Stomach smooth muscle (tissue), 2 donors: ENCODE results near the gene CADPS.
"Not testable (repeated sequence)": the region's sequence is repeated elsewhere in the genome, so short reads cannot be mapped to it uniquely, and the experiment has no call there.

Experiments used
- H3K27ac ChIP-seq: one replicate; pipeline ENCODE4 v1.7.0; 2013; ENCODE audit warnings: mild to moderate bottlenecking, low read length, inconsistent platforms
- H3K27me3 ChIP-seq, 2 donors: one replicate each; pipeline ENCODE4 v1.7.0; 2013; ENCODE audit warnings: low read length in 2 of 2; ENCODE audit not compliant: insufficient read depth in 2 of 2, control insufficient read depth in 1 of 2
- H3K36me3 ChIP-seq, 2 donors: one replicate each; pipeline ENCODE4 v1.7.0; 2013; ENCODE audit warnings: low read length in 2 of 2; ENCODE audit not compliant: control insufficient read depth in 2 of 2, insufficient read depth in 2 of 2
- H3K4me1 ChIP-seq: one replicate; pipeline ENCODE4 v1.7.0; 2013; ENCODE audit warnings: low read length; ENCODE audit not compliant: control insufficient read depth, insufficient read depth
- H3K4me3 ChIP-seq, 2 donors: one replicate each; pipeline ENCODE4 v1.7.0; 2013; ENCODE audit warnings: low read length in 2 of 2
- H3K9ac ChIP-seq, 2 donors: one replicate each; pipeline ENCODE4 v1.7.0; 2013; ENCODE audit warnings: low read length in 2 of 2, mild to moderate bottlenecking in 1 of 2
- H3K9me3 ChIP-seq, 2 donors: one replicate each; pipeline ENCODE4 v1.7.0; 2013; ENCODE audit warnings: low read length in 2 of 2; ENCODE audit not compliant: control insufficient read depth in 2 of 2
- donor health status: healthy.
- donor health status: Pancreatic carcinoma.

CADPS gene

GRCh38 chr3:62580485-62580884, 294.7 kb downstream of the CADPS start:
- H3K9ac ChIP-seq, H3K27me3 ChIP-seq, H3K9me3 ChIP-seq, H3K36me3 ChIP-seq, H3K4me1 ChIP-seq, H3K27ac ChIP-seq, H3K4me3 ChIP-seq: not testable (repeated sequence)

GRCh38 chr3:62577153-62577552, 298.1 kb downstream of the CADPS start:
- Histone ChIP-seq H3K36me3 (no peaks in the 10 kb centered on the region), H3K4me1 (no peaks in the 10 kb centered on the region), H3K27me3 (peaks cover 0 to 2% of the 10 kb centered on the region in 2 donors), H3K9me3 (peaks cover 0 to 4% of the 10 kb centered on the region in 2 donors), H3K4me3 (no peak overlapping the region), H3K27ac (no peak overlapping the region), H3K9ac (no peak overlapping the region)

GRCh38 chr3:62574266-62574898, 300.8 kb downstream of the CADPS start:
- Histone ChIP-seq H3K4me3 (no peak overlapping the region), H3K36me3 (no peaks in the 10 kb centered on the region), H3K4me1 (no peaks in the 10 kb centered on the region), H3K27me3 (peaks cover 0 to 2% of the 10 kb centered on the region in 2 donors), H3K9me3 (peaks cover 0 to under 1% of the 10 kb centered on the region in 2 donors), H3K27ac (no peak overlapping the region), H3K9ac (no peak overlapping the region)

GRCh38 chr3:62571916-62572315, 303.3 kb downstream of the CADPS start:
- Histone ChIP-seq H3K27ac (no peak overlapping the region), H3K9me3 (no peaks in the 10 kb centered on the region), H3K9ac (no peak overlapping the region), H3K36me3 (no peaks in the 10 kb centered on the region), H3K4me1 (no peaks in the 10 kb centered on the region), H3K4me3 (no peak overlapping the region), H3K27me3 (peaks cover 2 to 3% of the 10 kb centered on the region in 2 donors)

GRCh38 chr3:62570888-62571287, 304.3 kb downstream of the CADPS start:
- no peaks in the 10 kb centered on the region for H3K36me3 ChIP-seq
- no peak overlapping the region for H3K9ac ChIP-seq
- H3K4me3 ChIP-seq: no peak overlapping the region
- no peak overlapping the region for H3K27ac ChIP-seq
- peaks cover 0 to 3% of the 10 kb centered on the region in 2 donors for H3K27me3 ChIP-seq
- no peaks in the 10 kb centered on the region for H3K4me1 ChIP-seq
- no peaks in the 10 kb centered on the region for H3K9me3 ChIP-seq

GRCh38 chr3:62569609-62570008, 305.6 kb downstream of the CADPS start:
- Histone ChIP-seq H3K27ac (no peak overlapping the region), H3K4me1 (no peaks in the 10 kb centered on the region), H3K36me3 (no peaks in the 10 kb centered on the region), H3K4me3 (no peak overlapping the region), H3K9ac (no peak overlapping the region), H3K27me3 (peaks cover 0 to 3% of the 10 kb centered on the region in 2 donors), H3K9me3 (no peaks in the 10 kb centered on the region)

- no peak overlapping the region for H3K27ac ChIP-seq
- H3K4me3 ChIP-seq: no peak overlapping the region
- peaks cover 0 to 3% of the 10 kb centered on the region in 2 donors for H3K27me3 ChIP-seq
- H3K4me1 ChIP-seq: no peaks in the 10 kb centered on the region
- no peaks in the 10 kb centered on the region for H3K9me3 ChIP-seq
- no peak overlapping the region for H3K9ac ChIP-seq
- H3K36me3 ChIP-seq: no peaks in the 10 kb centered on the region
Observed at GRCh38 chr3:62567097-62568021, 307.9 kb downstream of the CADPS start.

GRCh38 chr3:62566022-62566557, 309.1 kb downstream of the CADPS start:
- no peaks in the 10 kb centered on the region for H3K36me3 ChIP-seq
- H3K4me3 ChIP-seq: no peak overlapping the region

GRCh38 chr3:62562596-62562995, 312.6 kb downstream of the CADPS start:
- no peaks in the 10 kb centered on the region for H3K36me3 ChIP-seq
- no peaks in the 10 kb centered on the region for H3K9me3 ChIP-seq
- H3K27ac ChIP-seq: no peak overlapping the region
- no peak overlapping the region for H3K9ac ChIP-seq
- no peak overlapping the region for H3K4me3 ChIP-seq
- H3K27me3 ChIP-seq: no peaks in the 10 kb centered on the region
- no peaks in the 10 kb centered on the region for H3K4me1 ChIP-seq

More at GRCh38 chr3:62566022-62566557, 309.1 kb downstream of the CADPS start:
- Histone ChIP-seq H3K9ac (no peak overlapping the region), H3K27me3 (peaks cover 0 to 3% of the 10 kb centered on the region in 2 donors), H3K27ac (no peak overlapping the region), H3K9me3 (no peaks in the 10 kb centered on the region), H3K4me1 (no peaks in the 10 kb centered on the region)

- H3K9me3 ChIP-seq: no peaks in the 10 kb centered on the region
- no peaks in the 10 kb centered on the region for H3K36me3 ChIP-seq
- no peak overlapping the region for H3K27ac ChIP-seq
- no peaks in the 10 kb centered on the region for H3K4me1 ChIP-seq
- H3K4me3 ChIP-seq: no peak overlapping the region
- H3K27me3 ChIP-seq: no peaks in the 10 kb centered on the region
- no peak overlapping the region for H3K9ac ChIP-seq
Observed at GRCh38 chr3:62562017-62562416, 313.2 kb downstream of the CADPS start.
